ENCODE results near the gene PCNX2.

Gene PCNX2

GRCh38 chr1:232936941-232937340, 358.6 kb downstream of the PCNX2 start:
- TF ChIP-seq CTCF (IDR thresholded peaks at IDR 0.05; ENCODE audit: low read depth, low read length), result no peak
- no peak overlapping the region for H3K4me3 ChIP-seq (ENCODE audit: low read depth, low read length)
